ENCODE measurements around the gene ABL1. TPM values are rescaled to one million over a fixed set of nuclear protein-coding genes. Genes with fewer than 3 reads are reported as not detected.
A peak's percentile ranks its signal among the peaks of the same experiment; 100 is the strongest.

Gene ABL1
- total RNA-seq, 4 donors from 2014 or later, result 22.1 to 51.7 (median 27.1) TPM

- intact Hi-C loops (cut with DNase I), result loop anchor here (10.0 kb wide), 1 partner anchor 68 kb away; no protein-coding TSS in a partner anchor
- Histone ChIP-seq H3K4me1 (peaks cover 0 to 22% (median 0%) of the 10 kb centered on the region in 3 donors), H3K9me3 (no peaks in the 10 kb centered on the region), H3K27ac (peak overlapping the region in 2 of 4 donors; percentile 17 to 76), H3K27me3 (no peaks in the 10 kb centered on the region), H3K36me3 (peaks cover 28 to 100% (median 58%) of the 10 kb centered on the region in 3 donors), H3K4me3 (no peak overlapping the region)
- no peak for DNase-seq
- TF ChIP-seq POLR2A (IDR thresholded peaks at IDR 0.05), result no peak
- TF ChIP-seq, protein P1, sequence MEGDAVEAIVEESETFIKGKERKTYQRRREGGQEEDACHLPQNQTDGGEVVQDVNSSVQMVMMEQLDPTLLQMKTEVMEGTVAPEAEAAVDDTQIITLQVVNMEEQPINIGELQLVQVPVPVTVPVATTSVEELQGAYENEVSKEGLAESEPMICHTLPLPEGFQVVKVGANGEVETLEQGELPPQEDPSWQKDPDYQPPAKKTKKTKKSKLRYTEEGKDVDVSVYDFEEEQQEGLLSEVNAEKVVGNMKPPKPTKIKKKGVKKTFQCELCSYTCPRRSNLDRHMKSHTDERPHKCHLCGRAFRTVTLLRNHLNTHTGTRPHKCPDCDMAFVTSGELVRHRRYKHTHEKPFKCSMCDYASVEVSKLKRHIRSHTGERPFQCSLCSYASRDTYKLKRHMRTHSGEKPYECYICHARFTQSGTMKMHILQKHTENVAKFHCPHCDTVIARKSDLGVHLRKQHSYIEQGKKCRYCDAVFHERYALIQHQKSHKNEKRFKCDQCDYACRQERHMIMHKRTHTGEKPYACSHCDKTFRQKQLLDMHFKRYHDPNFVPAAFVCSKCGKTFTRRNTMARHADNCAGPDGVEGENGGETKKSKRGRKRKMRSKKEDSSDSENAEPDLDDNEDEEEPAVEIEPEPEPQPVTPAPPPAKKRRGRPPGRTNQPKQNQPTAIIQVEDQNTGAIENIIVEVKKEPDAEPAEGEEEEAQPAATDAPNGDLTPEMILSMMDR (IDR thresholded peaks at IDR 0.05), result no peak
- 94 to 100% methylated on average over 2 to 6 of the region's 6 CpGs for WGBS, 2 donors
Measured at GRCh38 chr9:130877300-130877699, 42.2 kb downstream of the ABL1 start.

DNA sequence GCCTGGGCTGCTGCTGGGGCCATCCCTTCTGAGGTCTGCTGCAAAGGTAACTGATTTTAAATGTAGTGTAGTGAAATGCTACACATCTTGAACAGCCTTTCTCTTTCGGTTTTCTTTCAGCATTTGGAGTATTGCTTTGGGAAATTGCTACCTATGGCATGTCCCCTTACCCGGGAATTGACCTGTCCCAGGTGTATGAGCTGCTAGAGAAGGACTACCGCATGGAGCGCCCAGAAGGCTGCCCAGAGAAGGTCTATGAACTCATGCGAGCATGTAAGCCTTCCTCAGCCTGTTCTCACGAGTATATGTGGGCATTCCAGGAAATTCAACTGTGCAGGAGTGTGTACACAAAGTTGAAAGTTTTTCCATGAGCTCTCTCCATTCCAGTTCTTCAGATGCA is 43.2 kb downstream of the ABL1 start:
- DNase-seq, result no peak
- H3K4me1 ChIP-seq, result peaks cover 0 to 14% (median 0%) of the 10 kb centered on the region in 3 donors
- whole genome bisulfite sequencing, 2 donors, result 84 to 96% methylated on average over 6 of the region's 6 CpGs
- TF ChIP-seq, protein P1 (IDR thresholded peaks at IDR 0.05), result no peak
- no peak for TF ChIP-seq POLR2A (IDR thresholded peaks at IDR 0.05)
- H3K27ac ChIP-seq, result peak overlapping the region in 1 of 4 donors; percentile 30
- H3K36me3 ChIP-seq, result peaks cover 28 to 100% (median 56%) of the 10 kb centered on the region in 3 donors
- H3K27me3 ChIP-seq, result no peaks in the 10 kb centered on the region
- H3K9me3 ChIP-seq, result no peaks in the 10 kb centered on the region
- H3K4me3 ChIP-seq, result no peak overlapping the region
- intact Hi-C loops (cut with DNase I), result loop anchor here (10.0 kb wide), 1 partner anchor 67 kb away; no protein-coding TSS in a partner anchor

GRCh38 chr9:130879863-130880411 is 44.9 kb downstream of the ABL1 start:
- intact Hi-C loops (cut with DNase I), result loop anchor here (10.0 kb wide), 1 partner anchor 65 kb away; no protein-coding TSS in a partner anchor
- 64 to 90% methylated on average over 3 of the region's 9 CpGs for WGBS, 2 donors
- no peak for DNase-seq

DNA sequence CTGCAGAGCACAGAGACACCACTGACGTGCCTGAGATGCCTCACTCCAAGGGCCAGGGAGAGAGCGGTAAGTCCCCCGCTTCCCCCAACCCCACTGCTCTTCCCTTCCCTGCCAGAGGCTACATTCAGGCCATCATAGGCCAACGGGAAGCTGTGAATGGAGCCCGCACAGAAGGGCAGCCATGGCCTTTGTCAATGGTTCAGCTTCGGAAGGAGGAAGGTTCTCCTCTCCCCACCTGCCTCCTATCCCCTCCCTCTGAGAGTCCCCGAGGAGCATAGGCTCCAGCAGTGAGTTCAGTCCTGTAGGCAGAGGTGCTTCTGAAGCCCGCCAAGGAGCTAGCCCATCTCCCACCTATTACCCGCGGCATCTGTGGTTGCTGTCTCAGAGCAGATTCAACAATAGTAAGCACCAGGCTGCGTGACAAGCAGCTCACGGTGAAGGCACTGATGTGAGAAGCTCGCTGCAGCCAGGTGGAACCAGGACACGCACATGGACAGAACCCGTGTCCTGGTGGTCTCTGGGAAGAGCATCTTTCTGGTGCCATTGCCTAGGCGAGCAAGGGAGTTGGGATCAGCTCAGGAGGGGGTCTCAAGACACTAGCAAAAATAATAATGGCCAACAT is 45.7 kb downstream of the ABL1 start:
- Histone ChIP-seq H3K36me3 (peaks cover 38 to 100% (median 63%) of the 10 kb centered on the region in 3 donors), H3K27ac (peak overlapping the region in 1 of 4 donors; percentile 2), H3K27me3 (no peaks in the 10 kb centered on the region), H3K4me1 (peaks cover 0 to 12% (median 5%) of the 10 kb centered on the region in 3 donors), H3K9me3 (no peaks in the 10 kb centered on the region), H3K4me3 (no peak overlapping the region)
- 90 to 98% methylated on average over 7 to 9 of the region's 16 CpGs for WGBS, 2 donors
- TF ChIP-seq, protein P1 (IDR thresholded peaks at IDR 0.05), result no peak
- no peak for TF ChIP-seq POLR2A (IDR thresholded peaks at IDR 0.05)
- intact Hi-C loops (cut with DNase I), result no loop called here
- DNase-seq, result no peak

More at GRCh38 chr9:130879863-130880411, 44.9 kb downstream of the ABL1 start:
- H3K4me3 ChIP-seq, result no peak overlapping the region
- H3K4me1 ChIP-seq, result peaks cover 0 to 6% (median 0%) of the 10 kb centered on the region in 3 donors
- H3K9me3 ChIP-seq, result no peaks in the 10 kb centered on the region
- no peaks in the 10 kb centered on the region for H3K27me3 ChIP-seq
- no peak for TF ChIP-seq POLR2A (IDR thresholded peaks at IDR 0.05)
- TF ChIP-seq, protein P1 (IDR thresholded peaks at IDR 0.05), result no peak
- peaks cover 33 to 100% (median 64%) of the 10 kb centered on the region in 3 donors for H3K36me3 ChIP-seq
- no peak overlapping the region for H3K27ac ChIP-seq

DNA sequence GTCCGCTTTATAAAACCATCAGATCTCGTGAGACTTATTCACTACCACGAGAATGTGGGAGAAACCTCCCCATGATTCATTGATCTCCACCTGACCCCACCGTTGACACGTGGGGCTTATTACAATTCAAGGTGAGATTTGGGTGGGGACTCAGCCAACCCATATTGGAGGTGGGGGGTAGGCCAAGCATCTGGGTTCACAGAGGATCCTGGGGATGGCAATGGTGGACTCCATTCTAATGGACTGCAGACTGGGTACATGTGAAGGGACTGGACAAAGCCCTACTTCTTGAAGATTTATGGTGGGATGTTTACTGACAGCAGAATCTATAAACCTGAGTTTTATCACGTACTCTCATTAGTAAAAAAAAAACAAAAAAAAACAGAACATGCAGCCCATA is 46.5 kb downstream of the ABL1 start:
- Histone ChIP-seq H3K4me3 (no peak overlapping the region), H3K27ac (no peak overlapping the region), H3K27me3 (no peaks in the 10 kb centered on the region), H3K9me3 (no peaks in the 10 kb centered on the region), H3K4me1 (peaks cover 0 to 20% (median 5%) of the 10 kb centered on the region in 3 donors), H3K36me3 (peaks cover 46 to 100% (median 67%) of the 10 kb centered on the region in 3 donors)
- intact Hi-C loops (cut with DNase I), result no loop called here
- TF ChIP-seq, protein P1 (IDR thresholded peaks at IDR 0.05), result no peak
- no peak for TF ChIP-seq POLR2A (IDR thresholded peaks at IDR 0.05)
- no peak for DNase-seq
- WGBS, 2 donors, result 87 to 88% methylated on average over 6 of the region's 6 CpGs

Measured in esophagus squamous epithelium (tissue), 5 donors.